ENCODE results near the gene RRAD.

Gene RRAD

GRCh38 chr16:66950971-66951790 lies 25.8 kb upstream of the RRAD start:
- peaks cover 15% of the 10 kb centered on the region for H3K27me3 Mint-ChIP-seq (ENCODE audit: low read depth)
- H3K4me3 Mint-ChIP-seq: no peak overlapping the region
- H3K36me3 Mint-ChIP-seq (ENCODE audit: low read depth): peaks cover 3% of the 10 kb centered on the region
- TF ChIP-seq CTCF (IDR thresholded peaks at IDR 0.05; ENCODE audit: unreplicated experiment in 3 of 3): no peak
- no peak overlapping the region for H3K27ac Mint-ChIP-seq
- no peaks in the 10 kb centered on the region for H3K4me1 Mint-ChIP-seq
- H3K9me3 Mint-ChIP-seq: peaks cover 7% of the 10 kb centered on the region

- no peak for TF ChIP-seq CTCF (IDR thresholded peaks at IDR 0.05; ENCODE audit: unreplicated experiment in 3 of 3)
- peaks cover 12% of the 10 kb centered on the region for H3K27me3 Mint-ChIP-seq (ENCODE audit: low read depth)
- no peaks in the 10 kb centered on the region for H3K4me1 Mint-ChIP-seq
- no peak overlapping the region for H3K27ac Mint-ChIP-seq
- peaks cover 3% of the 10 kb centered on the region for H3K36me3 Mint-ChIP-seq (ENCODE audit: low read depth)
- no peak overlapping the region for H3K4me3 Mint-ChIP-seq
- H3K9me3 Mint-ChIP-seq: peaks cover 7% of the 10 kb centered on the region
Measured at GRCh38 chr16:66950437-66950836, 25.1 kb upstream of the RRAD start.

GRCh38 chr16:66949472-66949871 lies 24.1 kb upstream of the RRAD start:
- no peaks in the 10 kb centered on the region for H3K4me1 Mint-ChIP-seq
- H3K4me3 Mint-ChIP-seq: no peak overlapping the region
- H3K27ac Mint-ChIP-seq: no peak overlapping the region
- TF ChIP-seq CTCF (IDR thresholded peaks at IDR 0.05; ENCODE audit: unreplicated experiment in 3 of 3): no peak
- peaks cover 7% of the 10 kb centered on the region for H3K9me3 Mint-ChIP-seq
- H3K27me3 Mint-ChIP-seq (ENCODE audit: low read depth): peaks cover 8% of the 10 kb centered on the region
- H3K36me3 Mint-ChIP-seq (ENCODE audit: low read depth): peaks cover 3% of the 10 kb centered on the region

GRCh38 chr16:66948837-66949225 lies 23.5 kb upstream of the RRAD start:
- Mint-ChIP-seq H3K4me3 (no peak overlapping the region), H3K36me3 (ENCODE audit: low read depth) (peaks cover 7% of the 10 kb centered on the region), H3K4me1 (no peaks in the 10 kb centered on the region), H3K27ac (no peak overlapping the region), H3K9me3 (peaks cover 7% of the 10 kb centered on the region), H3K27me3 (ENCODE audit: low read depth) (peaks cover 4% of the 10 kb centered on the region)
- no peak for TF ChIP-seq CTCF (IDR thresholded peaks at IDR 0.05; ENCODE audit: unreplicated experiment in 3 of 3)

- peaks cover 7% of the 10 kb centered on the region for H3K9me3 Mint-ChIP-seq
- H3K4me1 Mint-ChIP-seq: no peaks in the 10 kb centered on the region
- H3K4me3 Mint-ChIP-seq: no peak overlapping the region
- peaks cover 3% of the 10 kb centered on the region for H3K27me3 Mint-ChIP-seq (ENCODE audit: low read depth)
- H3K36me3 Mint-ChIP-seq (ENCODE audit: low read depth): peaks cover 10% of the 10 kb centered on the region
- TF ChIP-seq CTCF (IDR thresholded peaks at IDR 0.05; ENCODE audit: unreplicated experiment in 3 of 3): no peak
- no peak overlapping the region for H3K27ac Mint-ChIP-seq
Measured at GRCh38 chr16:66948134-66948836, 22.9 kb upstream of the RRAD start.
